ENCODE measurements around the gene HSD3B2.

- TF ChIP-seq, protein P1, sequence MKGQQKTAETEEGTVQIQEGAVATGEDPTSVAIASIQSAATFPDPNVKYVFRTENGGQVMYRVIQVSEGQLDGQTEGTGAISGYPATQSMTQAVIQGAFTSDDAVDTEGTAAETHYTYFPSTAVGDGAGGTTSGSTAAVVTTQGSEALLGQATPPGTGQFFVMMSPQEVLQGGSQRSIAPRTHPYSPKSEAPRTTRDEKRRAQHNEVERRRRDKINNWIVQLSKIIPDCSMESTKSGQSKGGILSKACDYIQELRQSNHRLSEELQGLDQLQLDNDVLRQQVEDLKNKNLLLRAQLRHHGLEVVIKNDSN (CRISPR knock-in tag; IDR thresholded peaks at IDR 0.05): no peak
- TF ChIP-seq, protein P2, sequence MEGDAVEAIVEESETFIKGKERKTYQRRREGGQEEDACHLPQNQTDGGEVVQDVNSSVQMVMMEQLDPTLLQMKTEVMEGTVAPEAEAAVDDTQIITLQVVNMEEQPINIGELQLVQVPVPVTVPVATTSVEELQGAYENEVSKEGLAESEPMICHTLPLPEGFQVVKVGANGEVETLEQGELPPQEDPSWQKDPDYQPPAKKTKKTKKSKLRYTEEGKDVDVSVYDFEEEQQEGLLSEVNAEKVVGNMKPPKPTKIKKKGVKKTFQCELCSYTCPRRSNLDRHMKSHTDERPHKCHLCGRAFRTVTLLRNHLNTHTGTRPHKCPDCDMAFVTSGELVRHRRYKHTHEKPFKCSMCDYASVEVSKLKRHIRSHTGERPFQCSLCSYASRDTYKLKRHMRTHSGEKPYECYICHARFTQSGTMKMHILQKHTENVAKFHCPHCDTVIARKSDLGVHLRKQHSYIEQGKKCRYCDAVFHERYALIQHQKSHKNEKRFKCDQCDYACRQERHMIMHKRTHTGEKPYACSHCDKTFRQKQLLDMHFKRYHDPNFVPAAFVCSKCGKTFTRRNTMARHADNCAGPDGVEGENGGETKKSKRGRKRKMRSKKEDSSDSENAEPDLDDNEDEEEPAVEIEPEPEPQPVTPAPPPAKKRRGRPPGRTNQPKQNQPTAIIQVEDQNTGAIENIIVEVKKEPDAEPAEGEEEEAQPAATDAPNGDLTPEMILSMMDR (IDR thresholded peaks at IDR 0.05): no peak
- TF ChIP-seq E2F5 (CRISPR knock-in tag; IDR thresholded peaks at IDR 0.05): no peak
- TF ChIP-seq KAT7 (CRISPR knock-in tag; IDR thresholded peaks at IDR 0.05; ENCODE audit: borderline replicate concordance): no peak
- no peak for TF ChIP-seq TCF7 (CRISPR knock-in tag; IDR thresholded peaks at IDR 0.05; ENCODE audit: low read depth)
- TF ChIP-seq ZNF423 (CRISPR knock-in tag; IDR thresholded peaks at IDR 0.05): no peak
- no peak for TF ChIP-seq CREM (CRISPR knock-in tag; IDR thresholded peaks at IDR 0.05)
- no peak for TF ChIP-seq NFYB (CRISPR knock-in tag; conservative IDR thresholded peaks at IDR 0.05; ENCODE audit: low read depth)
- TF ChIP-seq ETV6 (CRISPR knock-in tag; IDR thresholded peaks at IDR 0.05): no peak
Measured at GRCh38 chr1:119373465-119373864, 41.5 kb upstream of the HSD3B2 start.

Data from WTC11 (cell line).